ENCODE data around the gene AGAP1. TPM values are rescaled to one million over a fixed set of nuclear protein-coding genes. Genes with fewer than 3 reads are reported as not detected.

Gene AGAP1
- total RNA-seq, 2 donors from 2014 or later, result 32.8 to 34.7 TPM

DNA sequence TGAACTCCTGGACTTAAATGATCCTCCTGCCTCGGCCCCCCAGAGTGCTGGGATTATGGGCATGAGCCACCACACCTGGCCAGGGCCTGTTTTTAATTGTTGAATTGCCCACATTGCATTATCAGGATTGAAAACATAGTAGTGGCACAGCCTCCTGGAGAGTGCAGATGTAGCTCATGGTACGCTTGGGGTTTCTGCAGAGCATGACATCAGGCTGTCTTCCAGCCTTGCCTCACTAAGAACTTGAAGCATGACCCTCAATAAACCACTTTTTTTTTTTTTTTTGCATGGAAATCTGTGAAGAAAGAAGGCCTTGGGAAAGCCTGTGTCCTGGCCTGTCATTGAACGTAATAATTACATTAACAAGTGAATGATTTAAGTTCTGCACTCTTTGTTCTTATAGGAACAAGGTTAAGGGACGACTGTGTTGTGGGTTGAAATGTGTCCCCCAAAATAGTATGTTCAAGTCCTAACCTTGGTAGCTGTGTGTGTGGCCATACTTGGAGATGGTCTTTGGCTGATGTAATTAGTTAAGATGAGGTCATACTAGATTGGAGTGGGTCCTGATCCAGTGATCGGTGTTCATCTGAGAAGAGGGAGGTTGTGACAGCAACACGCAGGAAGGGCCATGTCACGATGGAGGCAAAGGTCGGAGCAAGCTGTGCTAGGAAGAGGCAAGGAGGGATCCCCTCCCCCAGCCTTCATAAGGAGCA, 90.2 kb downstream of the AGAP1 start:
- WGBS, 2 experiments (ENCODE audit: insufficient coverage in 1 of 2, insufficient read length in 1 of 2), result 86 to 95% methylated on average over 5 to 8 of the region's 8 CpGs
- H3K36me3 ChIP-seq (ENCODE audit: control insufficient read depth, insufficient read depth, low read length), result no peaks in the 10 kb centered on the region
- Mint-ChIP-seq H3K9me3 (no peaks in the 10 kb centered on the region), H3K27ac (no peak overlapping the region), H3K27me3 (ENCODE audit: insufficient read depth) (no peaks in the 10 kb centered on the region), H3K4me3 (no peak overlapping the region), H3K4me1 (peaks cover 31% of the 10 kb centered on the region), H3K36me3 (ENCODE audit: low read depth) (peaks cover 3% of the 10 kb centered on the region)
- no peak overlapping the region for H3K27ac ChIP-seq (ENCODE audit: low read depth, low read length)
- TF ChIP-seq, protein P1, sequence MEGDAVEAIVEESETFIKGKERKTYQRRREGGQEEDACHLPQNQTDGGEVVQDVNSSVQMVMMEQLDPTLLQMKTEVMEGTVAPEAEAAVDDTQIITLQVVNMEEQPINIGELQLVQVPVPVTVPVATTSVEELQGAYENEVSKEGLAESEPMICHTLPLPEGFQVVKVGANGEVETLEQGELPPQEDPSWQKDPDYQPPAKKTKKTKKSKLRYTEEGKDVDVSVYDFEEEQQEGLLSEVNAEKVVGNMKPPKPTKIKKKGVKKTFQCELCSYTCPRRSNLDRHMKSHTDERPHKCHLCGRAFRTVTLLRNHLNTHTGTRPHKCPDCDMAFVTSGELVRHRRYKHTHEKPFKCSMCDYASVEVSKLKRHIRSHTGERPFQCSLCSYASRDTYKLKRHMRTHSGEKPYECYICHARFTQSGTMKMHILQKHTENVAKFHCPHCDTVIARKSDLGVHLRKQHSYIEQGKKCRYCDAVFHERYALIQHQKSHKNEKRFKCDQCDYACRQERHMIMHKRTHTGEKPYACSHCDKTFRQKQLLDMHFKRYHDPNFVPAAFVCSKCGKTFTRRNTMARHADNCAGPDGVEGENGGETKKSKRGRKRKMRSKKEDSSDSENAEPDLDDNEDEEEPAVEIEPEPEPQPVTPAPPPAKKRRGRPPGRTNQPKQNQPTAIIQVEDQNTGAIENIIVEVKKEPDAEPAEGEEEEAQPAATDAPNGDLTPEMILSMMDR (conservative IDR thresholded peaks at IDR 0.05), result no peak
- DNase-seq, result no peak
- no peaks in the 10 kb centered on the region for H3K9me3 ChIP-seq (ENCODE audit: control insufficient read depth, low read length)
- no peak overlapping the region for H3K4me3 ChIP-seq (ENCODE audit: low read length)
- no peaks in the 10 kb centered on the region for H3K4me1 ChIP-seq (ENCODE audit: control insufficient read depth, insufficient read depth, low read length)
- no peak overlapping the region for H3K9ac ChIP-seq (ENCODE audit: extremely low read depth, low read length, poor library complexity, severe bottlenecking)
- H3K27me3 ChIP-seq (ENCODE audit: control insufficient read depth, insufficient read depth, low read length, poor library complexity, severe bottlenecking), result no peaks in the 10 kb centered on the region

DNA sequence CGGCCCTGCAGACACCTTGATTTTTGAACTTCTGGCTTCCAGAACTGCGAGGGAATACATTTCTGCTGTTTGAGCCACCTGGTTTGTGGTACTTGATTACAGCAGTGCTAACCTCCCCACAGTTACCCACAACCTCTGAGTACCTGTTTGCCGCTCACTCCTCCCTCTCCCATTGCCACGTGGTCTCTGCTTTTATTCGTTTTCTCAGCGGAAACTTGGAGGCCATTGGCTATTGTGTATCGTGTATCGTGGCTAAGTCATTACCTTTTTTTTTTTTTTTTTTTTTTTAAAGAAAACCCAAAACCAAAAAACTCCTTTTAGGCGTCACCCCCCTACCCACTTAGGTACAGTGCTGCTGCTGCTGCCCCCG, 90.8 kb downstream of the AGAP1 start:
- no peaks in the 10 kb centered on the region for H3K4me1 ChIP-seq (ENCODE audit: control insufficient read depth, insufficient read depth, low read length)
- no peaks in the 10 kb centered on the region for H3K9me3 ChIP-seq (ENCODE audit: control insufficient read depth, low read length)
- Mint-ChIP-seq H3K27ac (no peak overlapping the region), H3K4me1 (peaks cover 31% of the 10 kb centered on the region), H3K4me3 (no peak overlapping the region), H3K27me3 (ENCODE audit: insufficient read depth) (no peaks in the 10 kb centered on the region), H3K36me3 (ENCODE audit: low read depth) (peaks cover 3% of the 10 kb centered on the region), H3K9me3 (no peaks in the 10 kb centered on the region)
- no peaks in the 10 kb centered on the region for H3K27me3 ChIP-seq (ENCODE audit: control insufficient read depth, insufficient read depth, low read length, poor library complexity, severe bottlenecking)
- H3K36me3 ChIP-seq (ENCODE audit: control insufficient read depth, insufficient read depth, low read length), result no peaks in the 10 kb centered on the region
- no peak overlapping the region for H3K27ac ChIP-seq (ENCODE audit: low read depth, low read length)
- TF ChIP-seq, protein P1 (conservative IDR thresholded peaks at IDR 0.05), result no peak
- no peak overlapping the region for H3K4me3 ChIP-seq (ENCODE audit: low read length)
- 91 to 95% methylated on average over 6 to 10 of the region's 10 CpGs for WGBS, 2 experiments (ENCODE audit: insufficient coverage in 1 of 2, insufficient read length in 1 of 2)
- no peak for DNase-seq
- H3K9ac ChIP-seq (ENCODE audit: extremely low read depth, low read length, poor library complexity, severe bottlenecking), result no peak overlapping the region

DNA sequence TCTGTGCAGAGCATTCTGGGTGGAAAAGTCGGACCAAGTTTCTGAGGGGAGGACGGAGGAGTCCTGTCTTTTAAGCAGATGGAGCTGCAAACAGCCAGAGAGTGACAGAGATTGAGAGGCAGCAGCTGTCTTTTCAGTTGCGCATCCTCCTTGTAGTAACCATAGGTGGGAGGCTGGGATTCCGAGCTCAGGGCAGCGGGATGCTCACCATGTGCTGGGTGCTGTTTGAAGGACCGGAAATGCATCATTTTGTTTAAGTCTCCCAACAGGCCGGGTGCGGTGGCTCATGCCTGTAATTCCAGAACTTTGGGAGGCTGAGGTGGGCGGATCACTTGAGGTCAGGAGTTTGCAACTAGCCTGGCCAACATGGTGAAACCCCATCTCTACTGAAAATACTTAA, 93.4 kb downstream of the AGAP1 start:
- Mint-ChIP-seq H3K36me3 (ENCODE audit: low read depth) (no peaks in the 10 kb centered on the region), H3K27ac (no peak overlapping the region), H3K4me3 (no peak overlapping the region), H3K4me1 (peaks cover 29% of the 10 kb centered on the region), H3K27me3 (ENCODE audit: insufficient read depth) (no peaks in the 10 kb centered on the region), H3K9me3 (no peaks in the 10 kb centered on the region)
- no peaks in the 10 kb centered on the region for H3K9me3 ChIP-seq (ENCODE audit: control insufficient read depth, low read length)
- no peak overlapping the region for H3K4me3 ChIP-seq (ENCODE audit: low read length)
- H3K36me3 ChIP-seq (ENCODE audit: control insufficient read depth, insufficient read depth, low read length), result no peaks in the 10 kb centered on the region
- H3K9ac ChIP-seq (ENCODE audit: extremely low read depth, low read length, poor library complexity, severe bottlenecking), result no peak overlapping the region
- no peak overlapping the region for H3K27ac ChIP-seq (ENCODE audit: low read depth, low read length)
- 90 to 92% methylated on average over 8 to 9 of the region's 9 CpGs for WGBS, 2 experiments (ENCODE audit: insufficient coverage in 1 of 2, insufficient read length in 1 of 2)
- no peaks in the 10 kb centered on the region for H3K27me3 ChIP-seq (ENCODE audit: control insufficient read depth, insufficient read depth, low read length, poor library complexity, severe bottlenecking)
- TF ChIP-seq, protein P1 (conservative IDR thresholded peaks at IDR 0.05), result no peak
- no peak for DNase-seq
- no peaks in the 10 kb centered on the region for H3K4me1 ChIP-seq (ENCODE audit: control insufficient read depth, insufficient read depth, low read length)

All from endodermal cell (in vitro differentiated cells).